Omental fat pad (tissue), 4 donors: ENCODE results near the gene DRGX. TPM values are rescaled to one million over a fixed set of nuclear protein-coding genes. Genes with fewer than 3 reads are reported as not detected.

ENCODE experiments used
- ATAC-seq: fragments of 150-250 bp; one replicate; pipeline ENCODE4 v1.9.1; 2016; ENCODE audit warnings: mild to moderate bottlenecking, moderate library complexity; ENCODE audit not compliant: low FRiP score
- DNase-seq: peaks from one replicate; pipeline ENCODE4 v3.0.0-alpha.2; 2019; ENCODE audit warnings: low spot score
- CTCF ChIP-seq, 3 donors: fragments of 450-650 bp; IDR thresholded peaks; one replicate each; pipeline ENCODE4 v1.5.1; 2016 to 2017; ENCODE audit warnings: antibody characterized with exemption in 3 of 3, mild to moderate bottlenecking in 3 of 3, moderate library complexity in 2 of 3
- total RNA-seq, 4 donors: library from RNA; depleted of rRNA; stranded (reverse); fragments of >200 nt; gene quantifications; one replicate each; pipeline ENCODE4 v1.1.0, GENCODE V29; 2016

The DRGX gene
- total RNA-seq, 4 donors from 2014 or later = not detected

DNA sequence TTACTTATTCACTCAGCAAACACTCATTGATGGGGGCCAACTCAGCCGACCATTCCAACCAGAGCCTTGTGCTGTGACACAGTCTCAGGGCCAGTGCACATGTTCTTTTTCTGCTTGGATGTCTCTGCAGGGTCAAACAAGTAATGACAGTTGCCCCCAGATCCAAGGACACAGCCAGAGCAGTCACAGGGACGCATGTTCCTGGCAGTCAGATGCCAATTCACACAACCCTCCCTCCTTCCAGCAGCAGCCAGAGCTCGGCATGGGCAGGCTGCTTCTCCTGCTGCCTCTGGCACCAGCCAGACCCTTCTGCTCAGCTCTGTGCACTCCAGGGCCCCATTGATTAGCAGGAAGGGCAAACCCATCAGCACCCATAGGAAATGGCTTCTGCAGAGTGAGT is 20.3 kb downstream of the DRGX start:
- no peak for ATAC-seq
- TF ChIP-seq CTCF (IDR thresholded peaks at IDR 0.05) = no peak
- DNase-seq = no peak

DNA sequence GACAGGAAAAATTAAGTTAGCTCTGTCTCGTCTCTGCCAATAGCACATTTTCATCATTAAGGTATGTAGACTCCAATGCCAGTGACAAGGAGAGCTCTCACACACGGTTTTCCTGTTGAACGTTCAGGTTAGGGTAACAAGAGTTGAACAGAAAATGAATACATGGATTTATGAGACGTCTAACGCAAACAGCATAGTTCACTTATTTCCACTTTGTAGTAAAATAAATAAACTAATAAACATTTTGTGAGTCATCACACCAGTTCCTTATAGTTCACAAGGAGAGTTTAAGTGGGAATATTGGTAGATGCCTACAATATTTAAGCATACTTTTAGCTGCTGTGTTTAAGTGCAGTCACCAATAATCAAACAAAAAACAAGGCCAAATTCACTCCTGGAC is 21.1 kb downstream of the DRGX start:
- DNase-seq (no peak), ATAC-seq (no peak)
- TF ChIP-seq CTCF (IDR thresholded peaks at IDR 0.05) = no peak

GRCh38 chr10:49373361-49373760 is 22.5 kb downstream of the DRGX start:
- DNase-seq = no peak
- TF ChIP-seq CTCF (IDR thresholded peaks at IDR 0.05) = no peak
- ATAC-seq = no peak

DNA sequence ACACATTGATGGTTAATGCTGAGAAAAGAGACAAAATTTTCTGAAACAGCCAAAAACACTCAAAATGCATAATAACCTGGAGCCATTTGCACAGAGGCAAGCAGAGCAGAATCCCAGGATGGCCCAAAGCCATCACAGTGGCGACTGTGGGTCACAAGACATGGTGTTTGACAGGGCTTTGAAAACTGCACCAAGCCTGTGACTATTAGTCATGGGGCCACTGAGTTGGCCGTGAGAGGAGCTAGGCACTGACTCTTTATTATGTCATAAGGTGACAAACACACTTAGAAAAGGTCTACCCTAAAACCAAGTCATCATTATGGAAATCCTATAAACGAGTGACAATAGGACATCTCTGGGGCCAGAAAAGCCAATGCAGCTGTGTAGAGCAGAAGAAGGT is 23.9 kb downstream of the DRGX start:
- TF ChIP-seq CTCF (IDR thresholded peaks at IDR 0.05) = no peak
- ATAC-seq (no peak), DNase-seq (no peak)

- no peak for ATAC-seq
- DNase-seq = no peak
These were observed 25.4 kb downstream of the DRGX start for GRCh38 chr10:49370326-49371100.

GRCh38 chr10:49369216-49370162 is 26.4 kb downstream of the DRGX start:
- DNase-seq = no peak
- ATAC-seq = no peak
- no peak for TF ChIP-seq CTCF (IDR thresholded peaks at IDR 0.05)

More at GRCh38 chr10:49370326-49371100, 25.4 kb downstream of the DRGX start:
- no peak for TF ChIP-seq CTCF (IDR thresholded peaks at IDR 0.05)
